H1 (cell line): ENCODE results near the gene BHLHE23. TPM values are rescaled to one million over a fixed set of nuclear protein-coding genes. Genes with fewer than 3 reads are reported as not detected.
A peak's percentile ranks its signal among the peaks of the same experiment; 100 is the strongest.

Experiments
- CTCF ChIA-PET: fragments of 300-600 bp; sonication (Branson Sonifier 250); formaldehyde crosslinking; loops from one replicate; lab custom pipeline; 2021; ENCODE audit not compliant: partially characterized antibody; lab: Charles Lee
- POLR2A ChIA-PET: fragments of 300-600 bp; sonication (Branson Sonifier 250); formaldehyde crosslinking; loops from one replicate; lab custom pipeline; 2021; ENCODE audit warnings: inconsistent platforms; ENCODE audit not compliant: partially characterized antibody; lab: Charles Lee
- DNase-seq, 2 experiments: peaks; one replicate each; pipeline versions ENCODE4 v3.0.0 to v3.0.0-alpha.2; 2010 to 2022; ENCODE audit warnings: low spot score in 2 of 2, low read depth in 1 of 2, mixed read lengths in 1 of 2
- FAIRE-seq: peaks from 2 replicates; lab custom pipeline; 2011; peaks lifted over from hg19 to GRCh38; lab: Jason Lieb, UNC
- H2AFZ ChIP-seq: 2 replicates; pipeline ENCODE4 v1.8.1; 2012; ENCODE audit warnings: low read length, inconsistent platforms
- H2AK5ac ChIP-seq: 2 replicates; pipeline ENCODE4 v1.6.1; 2013; ENCODE audit warnings: low read depth, low read length
- H2BK120ac ChIP-seq: replicated peaks from 2 replicates; pipeline ENCODE3; 2013; ENCODE audit warnings: low read depth, low read length, inconsistent platforms
- H2BK12ac ChIP-seq: 2 replicates; pipeline ENCODE4 v1.6.1; 2013; ENCODE audit warnings: low read depth, low read length
- H2BK15ac ChIP-seq: 2 replicates; pipeline ENCODE4 v1.6.1; 2013; ENCODE audit warnings: low read length
- H2BK20ac ChIP-seq: 2 replicates; pipeline ENCODE4 v1.6.1; 2013; ENCODE audit warnings: low read length
- H2BK5ac ChIP-seq: 2 replicates; pipeline ENCODE4 v1.6.1; 2013; ENCODE audit warnings: low read depth, low read length
- H3K14ac ChIP-seq: 2 replicates; pipeline ENCODE4 v1.6.1; 2013; ENCODE audit warnings: inconsistent platforms; ENCODE audit not compliant: insufficient read length
- H3K18ac ChIP-seq: 2 replicates; pipeline ENCODE4 v1.6.1; 2013; ENCODE audit warnings: low read length; ENCODE audit errors: extremely low read depth
- H3K23ac ChIP-seq: 2 replicates; pipeline ENCODE4 v1.6.1; 2013; ENCODE audit warnings: inconsistent platforms; ENCODE audit not compliant: insufficient read length
- H3K23me2 ChIP-seq: 2 replicates; pipeline ENCODE4 v1.6.1; 2013; ENCODE audit warnings: low read depth, low read length
- H3K27ac ChIP-seq: 2 replicates; pipeline ENCODE4 v1.6.1; 2011; ENCODE audit warnings: low read depth, low read length, inconsistent platforms
- H3K27me3 ChIP-seq, 4 experiments: replicated peaks in 1 of 4; 1 replicate in 1 of 4; 2 replicates in 3 of 4; pipeline versions ENCODE4 v1.6.1 to v1.8.1; 2011 to 2013; ENCODE audit warnings: low read length in 3 of 4, mild to moderate bottlenecking in 3 of 4, inconsistent platforms in 2 of 4, mixed read lengths in 2 of 4, moderate library complexity in 1 of 4; ENCODE audit not compliant: control insufficient read depth in 3 of 4, insufficient read depth in 3 of 4; ENCODE audit errors: extremely low read depth in 1 of 4
- H3K36me3 ChIP-seq, 4 experiments: 2 replicates each; pipeline versions ENCODE4 v1.6.1 to v1.8.1; 2011 to 2013; ENCODE audit warnings: mild to moderate bottlenecking in 4 of 4, low read length in 3 of 4, moderate library complexity in 2 of 4, control low read depth in 1 of 4, inconsistent platforms in 1 of 4; ENCODE audit not compliant: insufficient read depth in 4 of 4, control insufficient read depth in 2 of 4
- H3K4ac ChIP-seq: replicated peaks from 2 replicates; pipeline ENCODE3; 2013; ENCODE audit warnings: low read length, low read depth, mixed read lengths, inconsistent platforms; ENCODE audit not compliant: insufficient read length
- H3K4me1 ChIP-seq, 4 experiments: replicated peaks in 1 of 4; 1 replicate in 1 of 4; 2 replicates in 3 of 4; pipeline versions ENCODE4 v1.6.1 to v1.8.1; 2011 to 2013; ENCODE audit warnings: low read length in 3 of 4, inconsistent platforms in 2 of 4, mixed read lengths in 1 of 4; ENCODE audit not compliant: insufficient read depth in 4 of 4, control insufficient read depth in 3 of 4
- H3K4me2 ChIP-seq, 2 experiments: 2 replicates each; pipeline versions ENCODE4 v1.6.1 to v1.8.1; 2011 to 2013; ENCODE audit warnings: low read depth in 2 of 2, low read length in 2 of 2, control low read depth in 1 of 2, inconsistent platforms in 1 of 2, mild to moderate bottlenecking in 1 of 2; ENCODE audit not compliant: insufficient read depth in 1 of 2
- H3K4me3 ChIP-seq, 4 experiments: fragments of 200-600, 300-600 bp in 1 of 4; sonication (generic), shearing (Covaris generic), sonication (Bioruptor Twin) in 1 of 4; 2 replicates each; pipeline versions ENCODE4 v1.5.1 to v1.8.1; 2011 to 2016; ENCODE audit warnings: low read length in 4 of 4, low read depth in 3 of 4, control low read depth in 2 of 4, inconsistent platforms in 2 of 4, mild to moderate bottlenecking in 2 of 4, mixed read lengths in 1 of 4, moderate library complexity in 1 of 4; ENCODE audit not compliant: insufficient read depth in 2 of 4; ENCODE audit errors: extremely low read depth in 1 of 4
- H3K56ac ChIP-seq: replicated peaks from 2 replicates; pipeline ENCODE3; 2013; ENCODE audit warnings: low read depth, mild to moderate bottlenecking, mixed read lengths, low read length, inconsistent platforms; ENCODE audit not compliant: insufficient read length
- H3K79me1 ChIP-seq: 2 replicates; pipeline ENCODE4 v1.6.1; 2013; ENCODE audit warnings: low read depth, low read length, control low read depth
- H3K79me2 ChIP-seq, 2 experiments: 2 replicates each; pipeline versions ENCODE4 v1.6.1 to v1.8.1; 2012 to 2013; ENCODE audit warnings: low read length in 2 of 2, mild to moderate bottlenecking in 2 of 2, inconsistent platforms in 1 of 2; ENCODE audit not compliant: insufficient read depth in 2 of 2, control insufficient read depth in 1 of 2
- H3K9ac ChIP-seq, 4 experiments: replicated peaks in 1 of 4; 1 replicate in 1 of 4; 2 replicates in 3 of 4; pipeline versions ENCODE4 v1.6.1 to v1.8.1; 2011 to 2013; ENCODE audit warnings: low read depth in 3 of 4, low read length in 3 of 4, control low read depth in 2 of 4, mild to moderate bottlenecking in 2 of 4, moderate library complexity in 2 of 4, inconsistent platforms in 1 of 4; ENCODE audit errors: extremely low read depth in 1 of 4
- H3K9me3 ChIP-seq, 2 experiments: 2 replicates each; pipeline versions ENCODE4 v1.6.1 to v1.8.1; 2012 to 2013; ENCODE audit warnings: mild to moderate bottlenecking in 2 of 2, moderate library complexity in 2 of 2, control low read depth in 1 of 2, inconsistent platforms in 1 of 2, low read depth in 1 of 2, low read length in 1 of 2, mixed read lengths in 1 of 2; ENCODE audit not compliant: insufficient read depth in 2 of 2
- H4K20me1 ChIP-seq, 2 experiments: replicated peaks in 1 of 2; 2 replicates each; pipeline versions ENCODE3 to v1.8.1; 2011 to 2013; ENCODE audit warnings: inconsistent platforms in 2 of 2, low read length in 2 of 2, mild to moderate bottlenecking in 1 of 2; ENCODE audit not compliant: insufficient read depth in 2 of 2, control insufficient read depth in 1 of 2
- H4K5ac ChIP-seq: 2 replicates; pipeline ENCODE4 v1.6.1; 2013; ENCODE audit warnings: low read length, low read depth, mixed read lengths, inconsistent platforms; ENCODE audit not compliant: insufficient read length
- H4K8ac ChIP-seq: 2 replicates; pipeline ENCODE4 v1.8.0; 2013; ENCODE audit warnings: mild to moderate bottlenecking, moderate library complexity, low read length, inconsistent platforms; ENCODE audit not compliant: insufficient read depth; ENCODE audit errors: extremely low read depth
- H4K91ac ChIP-seq: replicated peaks from 2 replicates; pipeline ENCODE3; 2013; ENCODE audit warnings: low read length, mixed read lengths, inconsistent platforms; ENCODE audit not compliant: insufficient read length
- ASH2L ChIP-seq: fragments of 200-600, 300-600 bp; sonication (generic); IDR thresholded peaks from one replicate; pipeline ENCODE4 v1.7.1; 2017; ENCODE audit warnings: low read length
- EZH2 ChIP-seq: fragments of 200-600 bp; sonication (generic); IDR thresholded peaks from 2 replicates; pipeline ENCODE4 v1.7.1; 2012; ENCODE audit warnings: low read depth, mild to moderate bottlenecking, moderate library complexity, low read length, inconsistent platforms; ENCODE audit not compliant: severe bottlenecking
- GTF2F1 ChIP-seq: IDR thresholded peaks from 2 replicates; pipeline ENCODE4 v1.6.1; 2012; ENCODE audit warnings: low read depth, low read length, improper control_type of control experiment, borderline replicate concordance
- JUN ChIP-seq: IDR thresholded peaks from 2 replicates; pipeline ENCODE4 v1.6.1; 2011; ENCODE audit warnings: low read depth, mild to moderate bottlenecking, improper control_type of control experiment, low read length
- NANOG ChIP-seq: IDR thresholded peaks from 2 replicates; pipeline ENCODE4 v1.6.1; 2011; ENCODE audit warnings: low read length, low read depth, mild to moderate bottlenecking, inconsistent platforms; ENCODE audit not compliant: insufficient read depth, poor library complexity, severe bottlenecking
- SUZ12 ChIP-seq: fragments of 200-600 bp; sonication (generic); IDR thresholded peaks from 2 replicates; pipeline ENCODE4 v1.6.1; 2012; ENCODE audit warnings: mild to moderate bottlenecking, inconsistent platforms, low read length, moderate library complexity, mixed read lengths
- TEAD4 ChIP-seq: IDR thresholded peaks from 2 replicates; pipeline ENCODE4 v1.6.1; 2012; ENCODE audit warnings: low read depth, low read length, inconsistent platforms, mixed read lengths
- WGBS, 2 experiments: shearing (Covaris generic) in 1 of 2; methylation state at CpG; one replicate each; pipeline versions ENCODE4 v1.1.6 to v1.1.7; 2013 to 2015; ENCODE audit warnings: low lambda C conversion rate in 2 of 2, mixed read lengths in 2 of 2, inconsistent platforms in 1 of 2, low coverage in 1 of 2, missing lambda C conversion rate in 1 of 2; ENCODE audit not compliant: insufficient replicate concordance in 2 of 2, insufficient coverage in 1 of 2, insufficient read length in 1 of 2; ENCODE audit errors: extremely low coverage in 1 of 2, missing lambda C conversion rate in 1 of 2; 5-methylcytosine and 5-hydroxymethylcytosine counted together
- polyA plus RNA-seq, 7 experiments: library from polyadenylated mRNA; depleted of rRNA in 3 of 7; stranded (reverse) in 5 of 7; unstranded in 2 of 7; fragments of >200 nt in 5 of 7; fragments of 200-250 nt in 2 of 7; gene quantifications; 1 replicate in 5 of 7; 2 replicates in 1 of 7; 4 replicates in 1 of 7; pipeline versions ENCODE4 v1.2.1 to v1.2.3, GENCODE V29; 2011 to 2013; ENCODE audit warnings: missing spikeins in 2 of 7, mixed read lengths in 2 of 7
- total RNA-seq: library from RNA; stranded (reverse); fragmentation: NEBNext Ultra II Directional; extraction: Animal tissue kit (Norgen Biotek cat#: 25700); gene quantifications from 2 replicates; pipeline ENCODE4 v1.2.1, GENCODE V29; 2021
- TF ChIP-seq, protein P1 (sequence below): IDR thresholded peaks from 2 replicates; pipeline ENCODE4 v1.6.1; 2011; ENCODE audit warnings: low read depth, mild to moderate bottlenecking, low read length; ENCODE audit not compliant: insufficient read depth
- TF ChIP-seq, protein P2 (sequence below): IDR thresholded peaks from 2 replicates; pipeline ENCODE4 v1.6.1; 2012; ENCODE audit warnings: inconsistent platforms

Gene BHLHE23
- total and polyA plus RNA-seq, 2 of the 8 experiments (the other 6 are each of a cell fraction or from before 2014, with no cell fraction given) = 0.47 TPM; not detected in 1

DNA sequence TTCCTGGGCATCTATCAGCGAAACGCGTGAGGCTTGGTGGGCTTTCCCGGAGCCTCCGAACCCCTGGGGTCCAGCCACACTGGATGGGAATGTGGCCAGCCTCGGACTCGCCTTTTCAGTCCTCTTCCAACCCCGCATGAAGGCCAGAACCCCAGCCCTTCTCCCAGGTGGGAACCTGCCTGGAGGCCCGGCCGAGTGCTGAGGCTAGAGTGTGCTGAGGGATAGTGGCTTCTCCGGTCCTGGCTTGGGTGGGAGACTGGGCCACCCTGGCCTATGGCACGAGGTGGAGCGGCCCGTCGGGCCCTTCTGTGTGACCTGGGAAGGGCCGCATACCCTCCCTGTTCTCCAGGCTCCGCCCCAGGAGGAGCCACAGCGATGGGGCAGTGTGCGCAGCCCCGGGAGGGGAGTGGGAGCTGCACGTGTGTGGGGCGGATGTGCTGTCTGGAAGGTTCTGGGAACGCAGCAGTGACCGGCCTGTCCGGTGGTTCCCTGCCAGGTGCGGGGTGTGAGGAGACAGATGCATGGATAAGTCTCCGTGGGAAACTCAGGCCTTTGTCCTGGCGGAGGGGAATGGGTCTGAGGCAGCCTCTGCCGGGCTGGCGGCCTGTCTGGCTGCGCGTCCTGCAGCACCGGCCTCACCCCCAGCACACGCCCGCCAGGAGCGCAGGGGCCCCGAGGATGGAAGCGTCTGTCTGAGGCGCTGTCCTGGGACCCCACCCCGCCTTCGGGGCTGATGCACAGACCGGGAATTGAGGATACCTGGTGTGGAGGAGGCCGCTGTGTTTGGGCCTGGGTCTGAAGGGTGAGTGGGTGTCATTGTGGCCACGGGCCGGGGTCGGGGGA, 1.1 kb upstream of the BHLHE23 start:
- H3K9me3 ChIP-seq = peaks cover 2 to 4% of the 10 kb centered on the region in 2 experiments
- H3K36me3 ChIP-seq = peaks cover 0 to 16% (median 0%) of the 10 kb centered on the region in 4 experiments; a peak in 1 of 8 replicates
- H3K27ac ChIP-seq = no peak overlapping the region
- H2BK15ac ChIP-seq = 0 out of 2 replicates have a peak overlapping the region, but pooled peaks have one; percentile 53
- no peak overlapping the region for H2AFZ ChIP-seq
- DNase-seq (no peak), FAIRE-seq (no peak)
- no peaks in the 10 kb centered on the region for H3K79me2 ChIP-seq
- no peak overlapping the region for H3K9ac ChIP-seq
- no peak overlapping the region for H4K5ac ChIP-seq
- no peak overlapping the region for H3K14ac ChIP-seq
- peak overlapping the region; percentile 24; the same call in 1 of the 2 replicates for H3K18ac ChIP-seq
- peak overlapping the region in 1 of 4 experiments; percentile 58; a peak in 2 of 8 replicates for H3K4me3 ChIP-seq
- peaks cover 4 to 6% of the 10 kb centered on the region in 2 experiments for H4K20me1 ChIP-seq
- no peak overlapping the region for H2BK120ac ChIP-seq
- ChIA-PET POLR2A (interaction anchor here (1.3 to 3.9 kb wide), 2 partner anchors 35 kb away, joined by 4 to 12 read pairs; no protein-coding TSS in a partner anchor), CTCF (interaction anchor here (0.6 to 4.0 kb wide), 17 partner anchors 11 to 160 kb away, joined by 3 to 53 read pairs (median 6); partner anchors contain the start of gene SLC17A9)
- H4K91ac ChIP-seq = no peak overlapping the region
- no peak overlapping the region for H2AK5ac ChIP-seq
- H2BK5ac ChIP-seq = no peak overlapping the region; the same call in 1 of the 2 replicates
- H3K56ac ChIP-seq = no peak overlapping the region
- no peaks in the 10 kb centered on the region for H3K79me1 ChIP-seq
- H3K23ac ChIP-seq = no peak overlapping the region
- H3K4ac ChIP-seq = no peak overlapping the region
- peak overlapping the region; percentile 68; the same call in 1 of the 2 replicates for H2BK12ac ChIP-seq
- H3K23me2 ChIP-seq = peaks cover 4% of the 10 kb centered on the region; the same call in 1 of the 2 replicates
- peak overlapping the region; percentile 80; the same call in 1 of the 2 replicates for H2BK20ac ChIP-seq
- peaks cover 2 to 34% (median 18%) of the 10 kb centered on the region in 4 experiments for H3K4me1 ChIP-seq
- H3K27me3 ChIP-seq = peaks cover 59 to 79% (median 69%) of the 10 kb centered on the region in 4 experiments
- 13% methylated on average over 38 of the region's 46 CpGs; no CpG with 5 or more reads in 1 of the 2 experiments for WGBS, 2 experiments
- H4K8ac ChIP-seq = peak overlapping the region; percentile 51; the same call in 1 of the 2 replicates
- peak overlapping the region; percentile 1 to 67 for H3K4me2 ChIP-seq
- no peak for TF ChIP-seq GTF2F1
- TF ChIP-seq, protein P1, sequence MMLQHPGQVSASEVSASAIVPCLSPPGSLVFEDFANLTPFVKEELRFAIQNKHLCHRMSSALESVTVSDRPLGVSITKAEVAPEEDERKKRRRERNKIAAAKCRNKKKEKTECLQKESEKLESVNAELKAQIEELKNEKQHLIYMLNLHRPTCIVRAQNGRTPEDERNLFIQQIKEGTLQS = no peak
- TF ChIP-seq SUZ12 = peak; percentile 90
- TF ChIP-seq, protein P2, sequence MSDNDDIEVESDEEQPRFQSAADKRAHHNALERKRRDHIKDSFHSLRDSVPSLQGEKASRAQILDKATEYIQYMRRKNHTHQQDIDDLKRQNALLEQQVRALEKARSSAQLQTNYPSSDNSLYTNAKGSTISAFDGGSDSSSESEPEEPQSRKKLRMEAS = peak; percentile 54; the same call in 1 of the 2 replicates
- TF ChIP-seq NANOG = no peak
- no peak for TF ChIP-seq JUN
- no peak for TF ChIP-seq TEAD4
- TF ChIP-seq ASH2L = no peak
- TF ChIP-seq EZH2 = peak; percentile 92
